Esophagus (tissue), 2 donors: ENCODE measurements around the gene HDAC4. TPM values are rescaled to one million over a fixed set of nuclear protein-coding genes. Genes with fewer than 3 reads are reported as not detected.

Source experiments
- H3K27ac ChIP-seq, 2 donors: one replicate each; pipeline ENCODE4 v1.5.1; 2013; ENCODE audit warnings: low read depth in 2 of 2, mild to moderate bottlenecking in 2 of 2, inconsistent platforms in 1 of 2, low read length in 1 of 2, moderate library complexity in 1 of 2
- H3K27me3 ChIP-seq, 2 donors: one replicate each; pipeline ENCODE4 v1.6.1; 2013; ENCODE audit warnings: low read length in 2 of 2, control low read depth in 1 of 2, mild to moderate bottlenecking in 1 of 2; ENCODE audit not compliant: insufficient read depth in 2 of 2, control insufficient read depth in 1 of 2
- H3K36me3 ChIP-seq, 2 donors: one replicate each; pipeline ENCODE4 v1.6.1; 2013; ENCODE audit warnings: low read length in 1 of 2; ENCODE audit not compliant: control insufficient read depth in 2 of 2, insufficient read depth in 2 of 2
- H3K4me1 ChIP-seq, 2 donors: one replicate each; pipeline ENCODE4 v1.6.1; 2013; ENCODE audit warnings: low read length in 1 of 2; ENCODE audit not compliant: control insufficient read depth in 2 of 2, insufficient read depth in 2 of 2
- H3K4me3 ChIP-seq, 2 donors: one replicate each; pipeline ENCODE4 v1.5.1; 2013; ENCODE audit warnings: low read length in 2 of 2, mild to moderate bottlenecking in 2 of 2, low read depth in 1 of 2, moderate library complexity in 1 of 2
- H3K9me3 ChIP-seq, 2 donors: one replicate each; pipeline ENCODE4 v1.6.1; 2013; ENCODE audit warnings: mild to moderate bottlenecking in 2 of 2, low read depth in 1 of 2, low read length in 1 of 2, moderate library complexity in 1 of 2; ENCODE audit not compliant: control insufficient read depth in 2 of 2, insufficient read depth in 1 of 2
- WGBS, 2 donors: extraction: QIAGEN DNeasy Blood & Tissue Kit; methylation state at CpG; one replicate each; pipeline ENCODE4 v1.1.7; 2013; 5-methylcytosine and 5-hydroxymethylcytosine counted together
- polyA plus RNA-seq, 2 donors: library from polyadenylated mRNA; stranded (reverse); fragments of 200-250 nt; gene quantifications; one replicate each; pipeline ENCODE4 v1.2.3, GENCODE V29; 2013
- donor health status: healthy with polysubstance abuse.
- donor health status: Bipolar disorder and iron deficiency.

The HDAC4 gene
- polyA plus RNA-seq, 2 donors = 5.9 to 10.2 TPM

GRCh38 chr2:239022437-239023260 is 378.2 kb downstream of the HDAC4 start:
- no peak overlapping the region for H3K4me3 ChIP-seq
- no peaks in the 10 kb centered on the region for H3K27me3 ChIP-seq
- H3K4me1 ChIP-seq = peaks cover 4% of the 10 kb centered on the region in 2 donors
- 86 to 88% methylated on average over 16 of the region's 16 CpGs for WGBS, 2 donors
- no peak overlapping the region for H3K27ac ChIP-seq
- H3K9me3 ChIP-seq = no peaks in the 10 kb centered on the region
- H3K36me3 ChIP-seq = no peaks in the 10 kb centered on the region

- no peak overlapping the region for H3K4me3 ChIP-seq
- no peaks in the 10 kb centered on the region for H3K9me3 ChIP-seq
- H3K4me1 ChIP-seq = peaks cover 4% of the 10 kb centered on the region in 2 donors
- no peaks in the 10 kb centered on the region for H3K36me3 ChIP-seq
- no peaks in the 10 kb centered on the region for H3K27me3 ChIP-seq
- 81 to 85% methylated on average over 18 of the region's 18 CpGs for WGBS, 2 donors
- no peak overlapping the region for H3K27ac ChIP-seq
Measured at GRCh38 chr2:239021651-239022436, 379.0 kb downstream of the HDAC4 start.

GRCh38 chr2:239021224-239021623 is 379.6 kb downstream of the HDAC4 start:
- Histone ChIP-seq H3K27me3 (no peaks in the 10 kb centered on the region), H3K9me3 (no peaks in the 10 kb centered on the region), H3K4me3 (no peak overlapping the region), H3K27ac (no peak overlapping the region), H3K36me3 (no peaks in the 10 kb centered on the region), H3K4me1 (peaks cover 4% of the 10 kb centered on the region in 2 donors)
- 66 to 80% methylated on average over 6 of the region's 6 CpGs for WGBS, 2 donors

GRCh38 chr2:239020541-239021041 is 380.2 kb downstream of the HDAC4 start:
- no peak overlapping the region for H3K4me3 ChIP-seq
- H3K4me1 ChIP-seq = peaks cover 4% of the 10 kb centered on the region in 2 donors
- 87 to 89% methylated on average over 17 of the region's 17 CpGs for WGBS, 2 donors
- no peaks in the 10 kb centered on the region for H3K36me3 ChIP-seq
- no peaks in the 10 kb centered on the region for H3K9me3 ChIP-seq
- H3K27ac ChIP-seq = no peak overlapping the region
- H3K27me3 ChIP-seq = no peaks in the 10 kb centered on the region

- Histone ChIP-seq H3K9me3 (no peaks in the 10 kb centered on the region), H3K4me1 (no peaks in the 10 kb centered on the region), H3K27me3 (no peaks in the 10 kb centered on the region), H3K36me3 (no peaks in the 10 kb centered on the region), H3K27ac (no peak overlapping the region), H3K4me3 (no peak overlapping the region)
- WGBS, 2 donors = 76 to 90% methylated on average over 6 of the region's 6 CpGs
Measured at GRCh38 chr2:239019183-239019581, 381.6 kb downstream of the HDAC4 start.

- Histone ChIP-seq H3K27me3 (no peaks in the 10 kb centered on the region), H3K4me3 (no peak overlapping the region), H3K9me3 (no peaks in the 10 kb centered on the region), H3K27ac (no peak overlapping the region), H3K4me1 (no peaks in the 10 kb centered on the region), H3K36me3 (no peaks in the 10 kb centered on the region)
- 72 to 79% methylated on average over 17 of the region's 17 CpGs for whole genome bisulfite sequencing, 2 donors
Measured at GRCh38 chr2:239018271-239019182, 382.3 kb downstream of the HDAC4 start.

GRCh38 chr2:239017491-239018098 is 383.2 kb downstream of the HDAC4 start:
- H3K27me3 ChIP-seq = no peaks in the 10 kb centered on the region
- H3K4me1 ChIP-seq = no peaks in the 10 kb centered on the region
- no peaks in the 10 kb centered on the region for H3K36me3 ChIP-seq
- 86 to 93% methylated on average over 12 of the region's 12 CpGs for WGBS, 2 donors
- no peak overlapping the region for H3K27ac ChIP-seq
- H3K4me3 ChIP-seq = no peak overlapping the region
- H3K9me3 ChIP-seq = no peaks in the 10 kb centered on the region

- 59 to 72% methylated on average over 19 of the region's 19 CpGs for WGBS, 2 donors
- no peaks in the 10 kb centered on the region for H3K9me3 ChIP-seq
- H3K4me3 ChIP-seq = no peak overlapping the region
- no peaks in the 10 kb centered on the region for H3K4me1 ChIP-seq
- no peak overlapping the region for H3K27ac ChIP-seq
- no peaks in the 10 kb centered on the region for H3K27me3 ChIP-seq
- H3K36me3 ChIP-seq = no peaks in the 10 kb centered on the region
Measured at GRCh38 chr2:239015901-239016675, 384.7 kb downstream of the HDAC4 start.
